Upper lobe of left lung (tissue), 6 donors: ENCODE data around the gene SGCD. TPM values are rescaled to one million over a fixed set of nuclear protein-coding genes. Genes with fewer than 3 reads are reported as not detected.

Experiments used
- ATAC-seq, 2 donors: fragments of 200-7000 bp; cut with Tn5 transposase; one replicate each; pipeline ENCODE4 v1.9.1; 2022; ENCODE audit warnings: mild to moderate bottlenecking in 2 of 2, moderate library complexity in 2 of 2; ENCODE audit not compliant: low FRiP score in 2 of 2
- DNase-seq, 2 donors: peaks; one replicate each; pipeline ENCODE4 v3.0.0-alpha.2; 2019 to 2020
- H3K27ac ChIP-seq, 4 donors: fragments of 200-600 bp; sonication (generic); one replicate each; pipeline ENCODE4 v1.5.1; 2016 to 2019
- H3K27me3 ChIP-seq, 4 donors: fragments of 200-600 bp; sonication (generic); one replicate each; pipeline ENCODE4 v1.5.1; 2017 to 2019
- H3K36me3 ChIP-seq, 4 donors: fragments of 200-600 bp; sonication (generic); one replicate each; pipeline ENCODE4 v1.5.1; 2016 to 2019
- H3K4me1 ChIP-seq, 4 donors: fragments of 200-600 bp; sonication (generic); one replicate each; pipeline ENCODE4 v1.5.1; 2018 to 2019
- H3K4me3 ChIP-seq, 4 donors: fragments of 200-600 bp; sonication (generic); one replicate each; pipeline ENCODE4 v1.5.1; 2017 to 2019; ENCODE audit warnings: mild to moderate bottlenecking in 2 of 4, moderate library complexity in 1 of 4
- H3K9me3 ChIP-seq, 4 donors: fragments of 200-600 bp; sonication (generic); one replicate each; pipeline ENCODE4 v1.5.1; 2018 to 2019
- EP300 ChIP-seq, 4 donors: sonication (generic); formaldehyde crosslinking; IDR thresholded peaks; one replicate each; pipeline ENCODE4 v1.5.1; 2017; ENCODE audit warnings: antibody characterized with exemption in 4 of 4, control low read depth in 2 of 4
- POLR2A ChIP-seq, 4 donors: fragments of 450-650 bp; IDR thresholded peaks; one replicate each; pipeline ENCODE4 v1.5.1; 2016 to 2017; ENCODE audit warnings: antibody characterized with exemption in 4 of 4, mild to moderate bottlenecking in 2 of 4
- POLR2AphosphoS5 ChIP-seq, 2 donors: sonication (generic); formaldehyde crosslinking; IDR thresholded peaks; one replicate each; pipeline ENCODE4 v1.5.1; 2017; ENCODE audit warnings: antibody characterized with exemption in 2 of 2
- WGBS, 2 donors: methylation state at CpG; one replicate each; pipeline ENCODE4 v1.1.5; 2017 to 2018; 5-methylcytosine and 5-hydroxymethylcytosine counted together
- small RNA-seq, 4 donors: library from RNA; depleted of rRNA; stranded (forward); fragments of <200 nt; gene quantifications; one replicate each; pipeline ENCODE3, GENCODE V24; 2016
- total RNA-seq, 6 donors: library from RNA; depleted of rRNA in 4 of 6; stranded (reverse); fragments of >200 nt in 4 of 6; gene quantifications; one replicate each; pipeline versions ENCODE4 v1.1.0 to v1.2.1, GENCODE V29; 2016 to 2021
- TF ChIP-seq, protein P1 (sequence below), 6 experiments: fragments of 450-650 bp in 4 of 6; fragments of 200-600 bp in 2 of 6; sonication (generic) in 2 of 6; IDR thresholded peaks; one replicate each; pipeline ENCODE4 v1.5.1; 2016 to 2019; ENCODE audit warnings: antibody characterized with exemption in 6 of 6
- donor health status: DM: no; HTN: no; CAD: no; lungs with moderate emphysema.
- donor health status: DM: no; HTN: yes; CAD: no; lungs with severe emphysema.

Gene SGCD
- total RNA-seq, 6 donors from 2014 or later: 1.0 to 7.8 (median 1.8) TPM

DNA sequence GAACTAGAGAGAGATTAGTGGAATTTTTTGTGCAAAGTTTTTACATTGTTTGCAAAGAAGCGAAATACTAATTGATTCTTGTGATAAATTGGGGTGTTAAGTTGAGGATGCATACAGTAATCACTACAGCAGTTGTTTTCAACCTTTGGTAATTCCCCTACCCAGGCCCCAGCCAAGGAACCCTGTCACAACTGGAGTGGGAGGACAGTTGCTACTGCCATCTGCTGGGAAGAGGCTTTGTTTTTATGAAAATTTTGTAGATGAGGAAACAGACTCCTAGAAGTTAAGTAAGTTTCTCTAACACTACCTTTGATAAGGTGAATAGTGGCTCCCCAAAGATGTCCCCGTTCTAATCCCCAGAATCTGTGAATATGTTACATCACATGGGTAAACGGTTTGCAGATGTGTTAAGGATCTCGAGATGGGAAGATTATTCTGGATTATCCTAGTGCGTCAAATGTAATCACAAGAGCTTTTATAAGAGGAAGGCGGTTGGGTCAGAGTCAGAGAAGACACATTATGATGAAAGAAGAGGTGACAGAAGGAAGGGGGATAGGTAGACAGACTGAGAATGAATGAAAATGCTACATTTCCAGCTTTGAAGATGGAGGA, 489.1 kb downstream of the SGCD start:
- WGBS, 2 donors: 75 to 77% methylated on average over 6 of the region's 6 CpGs
- TF ChIP-seq EP300 (IDR thresholded peaks at IDR 0.05): no peak
- TF ChIP-seq POLR2AphosphoS5 (IDR thresholded peaks at IDR 0.05): no peak
- TF ChIP-seq, protein P1, sequence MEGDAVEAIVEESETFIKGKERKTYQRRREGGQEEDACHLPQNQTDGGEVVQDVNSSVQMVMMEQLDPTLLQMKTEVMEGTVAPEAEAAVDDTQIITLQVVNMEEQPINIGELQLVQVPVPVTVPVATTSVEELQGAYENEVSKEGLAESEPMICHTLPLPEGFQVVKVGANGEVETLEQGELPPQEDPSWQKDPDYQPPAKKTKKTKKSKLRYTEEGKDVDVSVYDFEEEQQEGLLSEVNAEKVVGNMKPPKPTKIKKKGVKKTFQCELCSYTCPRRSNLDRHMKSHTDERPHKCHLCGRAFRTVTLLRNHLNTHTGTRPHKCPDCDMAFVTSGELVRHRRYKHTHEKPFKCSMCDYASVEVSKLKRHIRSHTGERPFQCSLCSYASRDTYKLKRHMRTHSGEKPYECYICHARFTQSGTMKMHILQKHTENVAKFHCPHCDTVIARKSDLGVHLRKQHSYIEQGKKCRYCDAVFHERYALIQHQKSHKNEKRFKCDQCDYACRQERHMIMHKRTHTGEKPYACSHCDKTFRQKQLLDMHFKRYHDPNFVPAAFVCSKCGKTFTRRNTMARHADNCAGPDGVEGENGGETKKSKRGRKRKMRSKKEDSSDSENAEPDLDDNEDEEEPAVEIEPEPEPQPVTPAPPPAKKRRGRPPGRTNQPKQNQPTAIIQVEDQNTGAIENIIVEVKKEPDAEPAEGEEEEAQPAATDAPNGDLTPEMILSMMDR (IDR thresholded peaks at IDR 0.05): no peak
- no peak for TF ChIP-seq POLR2A (IDR thresholded peaks at IDR 0.05)
- DNase-seq: no peak
- no peak overlapping the region for H3K4me3 ChIP-seq
- ATAC-seq: peak in 1 of 2 donors; percentile 51
- H3K27me3 ChIP-seq: no peaks in the 10 kb centered on the region
- H3K36me3 ChIP-seq: no peaks in the 10 kb centered on the region
- no peak overlapping the region for H3K27ac ChIP-seq
- no peaks in the 10 kb centered on the region for H3K9me3 ChIP-seq
- no peaks in the 10 kb centered on the region for H3K4me1 ChIP-seq

Small RNA genes within 50 kb of the gene (small RNA-seq; reads per million reads assigned to genes)
- gene AC027308.1: 0 reads per million in 4 donors
- 0 reads per million in 4 donors for gene RNU6-556P
